H1 (cell line): ENCODE data around the gene LRRC40. TPM values are rescaled to one million over a fixed set of nuclear protein-coding genes. Genes with fewer than 3 reads are reported as not detected.

ENCODE experiments used
- CTCF ChIA-PET: fragments of 300-600 bp; sonication (Branson Sonifier 250); formaldehyde crosslinking; loops from one replicate; lab custom pipeline; 2021; ENCODE audit not compliant: partially characterized antibody; lab: Charles Lee
- POLR2A ChIA-PET: fragments of 300-600 bp; sonication (Branson Sonifier 250); formaldehyde crosslinking; loops from one replicate; lab custom pipeline; 2021; ENCODE audit warnings: inconsistent platforms; ENCODE audit not compliant: partially characterized antibody; lab: Charles Lee
- DNase-seq, 2 experiments: peaks; one replicate each; pipeline versions ENCODE4 v3.0.0 to v3.0.0-alpha.2; 2010 to 2022; ENCODE audit warnings: low spot score in 2 of 2, low read depth in 1 of 2, mixed read lengths in 1 of 2
- FAIRE-seq: peaks from 2 replicates; lab custom pipeline; 2011; peaks lifted over from hg19 to GRCh38; lab: Jason Lieb, UNC
- H2AFZ ChIP-seq: 2 replicates; pipeline ENCODE4 v1.8.1; 2012; ENCODE audit warnings: low read length, inconsistent platforms
- H2AK5ac ChIP-seq: 2 replicates; pipeline ENCODE4 v1.6.1; 2013; ENCODE audit warnings: low read depth, low read length
- H2BK120ac ChIP-seq: replicated peaks from 2 replicates; pipeline ENCODE3; 2013; ENCODE audit warnings: low read depth, low read length, inconsistent platforms
- H2BK12ac ChIP-seq: 2 replicates; pipeline ENCODE4 v1.6.1; 2013; ENCODE audit warnings: low read depth, low read length
- H2BK15ac ChIP-seq: 2 replicates; pipeline ENCODE4 v1.6.1; 2013; ENCODE audit warnings: low read length
- H2BK20ac ChIP-seq: 2 replicates; pipeline ENCODE4 v1.6.1; 2013; ENCODE audit warnings: low read length
- H2BK5ac ChIP-seq: 2 replicates; pipeline ENCODE4 v1.6.1; 2013; ENCODE audit warnings: low read depth, low read length
- H3K14ac ChIP-seq: 2 replicates; pipeline ENCODE4 v1.6.1; 2013; ENCODE audit warnings: inconsistent platforms; ENCODE audit not compliant: insufficient read length
- H3K18ac ChIP-seq: 2 replicates; pipeline ENCODE4 v1.6.1; 2013; ENCODE audit warnings: low read length; ENCODE audit errors: extremely low read depth
- H3K23ac ChIP-seq: 2 replicates; pipeline ENCODE4 v1.6.1; 2013; ENCODE audit warnings: inconsistent platforms; ENCODE audit not compliant: insufficient read length
- H3K23me2 ChIP-seq: 2 replicates; pipeline ENCODE4 v1.6.1; 2013; ENCODE audit warnings: low read depth, low read length
- H3K27ac ChIP-seq: 2 replicates; pipeline ENCODE4 v1.6.1; 2011; ENCODE audit warnings: low read depth, low read length, inconsistent platforms
- H3K27me3 ChIP-seq, 4 experiments: replicated peaks in 1 of 4; 1 replicate in 1 of 4; 2 replicates in 3 of 4; pipeline versions ENCODE4 v1.6.1 to v1.8.1; 2011 to 2013; ENCODE audit warnings: low read length in 3 of 4, mild to moderate bottlenecking in 3 of 4, inconsistent platforms in 2 of 4, mixed read lengths in 2 of 4, moderate library complexity in 1 of 4; ENCODE audit not compliant: control insufficient read depth in 3 of 4, insufficient read depth in 3 of 4; ENCODE audit errors: extremely low read depth in 1 of 4
- H3K36me3 ChIP-seq, 4 experiments: 2 replicates each; pipeline versions ENCODE4 v1.6.1 to v1.8.1; 2011 to 2013; ENCODE audit warnings: mild to moderate bottlenecking in 4 of 4, low read length in 3 of 4, moderate library complexity in 2 of 4, control low read depth in 1 of 4, inconsistent platforms in 1 of 4; ENCODE audit not compliant: insufficient read depth in 4 of 4, control insufficient read depth in 2 of 4
- H3K4ac ChIP-seq: replicated peaks from 2 replicates; pipeline ENCODE3; 2013; ENCODE audit warnings: low read length, low read depth, mixed read lengths, inconsistent platforms; ENCODE audit not compliant: insufficient read length
- H3K4me1 ChIP-seq, 4 experiments: replicated peaks in 1 of 4; 1 replicate in 1 of 4; 2 replicates in 3 of 4; pipeline versions ENCODE4 v1.6.1 to v1.8.1; 2011 to 2013; ENCODE audit warnings: low read length in 3 of 4, inconsistent platforms in 2 of 4, mixed read lengths in 1 of 4; ENCODE audit not compliant: insufficient read depth in 4 of 4, control insufficient read depth in 3 of 4
- H3K4me2 ChIP-seq, 2 experiments: 2 replicates each; pipeline versions ENCODE4 v1.6.1 to v1.8.1; 2011 to 2013; ENCODE audit warnings: low read depth in 2 of 2, low read length in 2 of 2, control low read depth in 1 of 2, inconsistent platforms in 1 of 2, mild to moderate bottlenecking in 1 of 2; ENCODE audit not compliant: insufficient read depth in 1 of 2
- H3K4me3 ChIP-seq, 4 experiments: fragments of 200-600, 300-600 bp in 1 of 4; sonication (generic), shearing (Covaris generic), sonication (Bioruptor Twin) in 1 of 4; 2 replicates each; pipeline versions ENCODE4 v1.5.1 to v1.8.1; 2011 to 2016; ENCODE audit warnings: low read length in 4 of 4, low read depth in 3 of 4, control low read depth in 2 of 4, inconsistent platforms in 2 of 4, mild to moderate bottlenecking in 2 of 4, mixed read lengths in 1 of 4, moderate library complexity in 1 of 4; ENCODE audit not compliant: insufficient read depth in 2 of 4; ENCODE audit errors: extremely low read depth in 1 of 4
- H3K56ac ChIP-seq: replicated peaks from 2 replicates; pipeline ENCODE3; 2013; ENCODE audit warnings: low read depth, mild to moderate bottlenecking, mixed read lengths, low read length, inconsistent platforms; ENCODE audit not compliant: insufficient read length
- H3K79me1 ChIP-seq: 2 replicates; pipeline ENCODE4 v1.6.1; 2013; ENCODE audit warnings: low read depth, low read length, control low read depth
- H3K79me2 ChIP-seq, 2 experiments: 2 replicates each; pipeline versions ENCODE4 v1.6.1 to v1.8.1; 2012 to 2013; ENCODE audit warnings: low read length in 2 of 2, mild to moderate bottlenecking in 2 of 2, inconsistent platforms in 1 of 2; ENCODE audit not compliant: insufficient read depth in 2 of 2, control insufficient read depth in 1 of 2
- H3K9ac ChIP-seq, 4 experiments: replicated peaks in 1 of 4; 1 replicate in 1 of 4; 2 replicates in 3 of 4; pipeline versions ENCODE4 v1.6.1 to v1.8.1; 2011 to 2013; ENCODE audit warnings: low read depth in 3 of 4, low read length in 3 of 4, control low read depth in 2 of 4, mild to moderate bottlenecking in 2 of 4, moderate library complexity in 2 of 4, inconsistent platforms in 1 of 4; ENCODE audit errors: extremely low read depth in 1 of 4
- H3K9me3 ChIP-seq, 2 experiments: 2 replicates each; pipeline versions ENCODE4 v1.6.1 to v1.8.1; 2012 to 2013; ENCODE audit warnings: mild to moderate bottlenecking in 2 of 2, moderate library complexity in 2 of 2, control low read depth in 1 of 2, inconsistent platforms in 1 of 2, low read depth in 1 of 2, low read length in 1 of 2, mixed read lengths in 1 of 2; ENCODE audit not compliant: insufficient read depth in 2 of 2
- H4K20me1 ChIP-seq, 2 experiments: replicated peaks in 1 of 2; 2 replicates each; pipeline versions ENCODE3 to v1.8.1; 2011 to 2013; ENCODE audit warnings: inconsistent platforms in 2 of 2, low read length in 2 of 2, mild to moderate bottlenecking in 1 of 2; ENCODE audit not compliant: insufficient read depth in 2 of 2, control insufficient read depth in 1 of 2
- H4K5ac ChIP-seq: 2 replicates; pipeline ENCODE4 v1.6.1; 2013; ENCODE audit warnings: low read length, low read depth, mixed read lengths, inconsistent platforms; ENCODE audit not compliant: insufficient read length
- H4K8ac ChIP-seq: 2 replicates; pipeline ENCODE4 v1.8.0; 2013; ENCODE audit warnings: mild to moderate bottlenecking, moderate library complexity, low read length, inconsistent platforms; ENCODE audit not compliant: insufficient read depth; ENCODE audit errors: extremely low read depth
- H4K91ac ChIP-seq: replicated peaks from 2 replicates; pipeline ENCODE3; 2013; ENCODE audit warnings: low read length, mixed read lengths, inconsistent platforms; ENCODE audit not compliant: insufficient read length
- EGR1 ChIP-seq: IDR thresholded peaks from 2 replicates; pipeline ENCODE4 v1.6.1; 2011; ENCODE audit warnings: low read depth, low read length, borderline replicate concordance
- NRF1 ChIP-seq: IDR thresholded peaks from 2 replicates; pipeline ENCODE4 v1.6.1; 2011; ENCODE audit warnings: mild to moderate bottlenecking, low read depth, low read length, improper control_type of control experiment
- POLR2A ChIP-seq, 2 experiments: IDR thresholded peaks; 1 replicate in 1 of 2; 2 replicates in 1 of 2; pipeline ENCODE4 v1.6.1; 2011; ENCODE audit warnings: low read depth in 2 of 2, low read length in 2 of 2, mild to moderate bottlenecking in 2 of 2; ENCODE audit errors: control extremely low read depth in 1 of 2
- RFX5 ChIP-seq: IDR thresholded peaks from 2 replicates; pipeline ENCODE4 v1.6.1; 2011; ENCODE audit warnings: low read depth, low read length, improper control_type of control experiment, borderline replicate concordance
- SIN3A ChIP-seq, 2 experiments: IDR thresholded peaks in 1 of 2; conservative IDR thresholded peaks in 1 of 2; 2 replicates each; pipeline ENCODE4 v1.6.1; 2011 to 2012; ENCODE audit warnings: low read length in 2 of 2, improper control_type of control experiment in 1 of 2, low read depth in 1 of 2, mild to moderate bottlenecking in 1 of 2
- WGBS, 2 experiments: shearing (Covaris generic) in 1 of 2; methylation state at CpG; one replicate each; pipeline versions ENCODE4 v1.1.6 to v1.1.7; 2013 to 2015; ENCODE audit warnings: low lambda C conversion rate in 2 of 2, mixed read lengths in 2 of 2, inconsistent platforms in 1 of 2, low coverage in 1 of 2, missing lambda C conversion rate in 1 of 2; ENCODE audit not compliant: insufficient replicate concordance in 2 of 2, insufficient coverage in 1 of 2, insufficient read length in 1 of 2; ENCODE audit errors: extremely low coverage in 1 of 2, missing lambda C conversion rate in 1 of 2; 5-methylcytosine and 5-hydroxymethylcytosine counted together
- long read RNA-seq, 2 experiments: library from RNA in 1 of 2; library from capped mRNA in 1 of 2; stranded (forward); transcript quantifications; one replicate each; pipeline ENCODE4 v2.0.0, GENCODE V29; 2021; ENCODE audit warnings: inconsistent platforms in 1 of 2
- polyA minus RNA-seq, 3 experiments: library from RNA; depleted of rRNA, polyadenylated mRNA; stranded (reverse); fragments of >200 nt; gene quantifications; 1 replicate in 2 of 3; 2 replicates in 1 of 3; pipeline ENCODE4 v1.2.3, GENCODE V29; 2011
- polyA plus RNA-seq, 7 experiments: library from polyadenylated mRNA; depleted of rRNA in 3 of 7; stranded (reverse) in 5 of 7; unstranded in 2 of 7; fragments of >200 nt in 5 of 7; fragments of 200-250 nt in 2 of 7; gene quantifications; 1 replicate in 5 of 7; 2 replicates in 1 of 7; 4 replicates in 1 of 7; pipeline versions ENCODE4 v1.2.1 to v1.2.3, GENCODE V29; 2011 to 2013; ENCODE audit warnings: missing spikeins in 2 of 7, mixed read lengths in 2 of 7
- total RNA-seq: library from RNA; stranded (reverse); fragmentation: NEBNext Ultra II Directional; extraction: Animal tissue kit (Norgen Biotek cat#: 25700); gene quantifications from 2 replicates; pipeline ENCODE4 v1.2.1, GENCODE V29; 2021
- TF ChIP-seq, protein P1 (sequence below): IDR thresholded peaks from 2 replicates; pipeline ENCODE4 v1.6.1; 2012; ENCODE audit warnings: low read length, inconsistent platforms

LRRC40 gene
- 30.8 and 31.3 TPM in 2 replicates for total RNA-seq
- polyA plus RNA-seq (2011; rRNA removed), result 8.2 and 13.4 TPM in 2 replicates
- polyA plus RNA-seq (2011; cell fraction: cytosol; rRNA removed), result 20.3 TPM
- 4.0 TPM for polyA plus RNA-seq (2011; cell fraction: nucleus; rRNA removed)
- polyA plus RNA-seq (2012, experiment 1 of 2), result 11.8 to 21.4 TPM (median 13.1 TPM) in 4 replicates
- 2.1 TPM for polyA plus RNA-seq (2012, experiment 2 of 2)
- 30.6 TPM for polyA plus RNA-seq (2013, experiment 1 of 2)
- 28.1 TPM for polyA plus RNA-seq (2013, experiment 2 of 2)
- polyA minus RNA-seq (2011; rRNA and poly(A)+ RNA removed), result 12.5 and 17.3 TPM in 2 replicates
- polyA minus RNA-seq (2011; cell fraction: cytosol; rRNA and poly(A)+ RNA removed), result 12.6 TPM
- polyA minus RNA-seq (2011; cell fraction: nucleus; rRNA and poly(A)+ RNA removed), result 14.1 TPM
- long read RNA-seq, experiment 1, transcript LRRC40-201 (15 exons, 2,884 nt), result major isoform, 18 of 42 reads
- long read RNA-seq, experiment 1, partial matches to known transcripts, result 11 of 42 reads
- long read RNA-seq, experiment 1, other reads (novel, unspliced or antisense), result 13 of 42 reads
- long read RNA-seq, experiment 2, transcript LRRC40-201 (15 exons, 2,884 nt), result major isoform, 44 of 56 reads
- long read RNA-seq, experiment 2, partial matches to known transcripts, result 3 of 56 reads
- long read RNA-seq, experiment 2, other reads (novel, unspliced or antisense), result 9 of 56 reads

DNA sequence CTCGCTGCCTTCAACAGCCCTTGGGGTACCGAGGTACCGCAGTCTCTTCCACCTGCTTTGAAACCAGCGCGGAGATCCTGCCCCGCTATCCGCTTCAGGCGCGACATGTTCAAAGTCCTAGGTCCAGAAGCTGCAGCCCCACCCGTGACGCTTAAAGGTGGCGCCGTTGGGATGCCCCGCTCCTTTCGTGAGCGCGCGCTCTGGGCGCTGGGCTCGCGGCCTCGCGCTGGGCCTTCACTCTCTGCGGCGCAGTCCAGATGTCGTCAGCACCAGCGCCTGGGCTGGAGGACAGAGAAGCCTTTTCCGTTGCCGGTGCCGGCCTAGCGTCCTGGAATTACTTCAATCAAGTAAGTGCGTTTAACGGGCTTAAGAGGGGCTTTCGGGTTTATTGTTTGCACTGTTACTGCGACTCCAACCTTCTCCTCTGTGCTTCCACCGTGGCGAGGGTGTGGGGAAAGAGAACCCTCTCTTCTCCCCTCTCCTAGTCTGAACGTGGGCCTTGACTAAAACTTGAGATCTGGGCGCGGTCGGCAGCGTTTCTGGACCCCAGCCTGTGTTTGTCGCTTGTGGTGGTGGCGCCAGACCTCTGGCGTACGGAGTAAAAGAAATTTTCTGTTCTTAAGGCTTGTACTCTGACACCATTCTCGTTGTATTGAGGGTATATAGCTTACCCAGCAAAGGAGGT is at the start of gene LRRC40:
TSS of gene LRRC40 (minus strand) at position 146 of the 685 bp plus-strand sequence. CDS start at position 107, 39 bp downstream.
- Histone ChIP-seq H3K79me1 (peaks cover 4% of the 10 kb centered on the region; the same call in 1 of the 2 replicates), H2AFZ (peak within 1 kb of the TSS; percentile 95), H3K36me3 (peaks cover 0 to 8% (median 1%) of the 10 kb centered on the region in 4 experiments; a peak in 3 of 8 replicates), H3K18ac (peak within 1 kb of the TSS; percentile 92; the same call in 1 of the 2 replicates), H2BK12ac (peak within 1 kb of the TSS; percentile 95; the same call in 1 of the 2 replicates), H3K27me3 (no peaks in the 10 kb centered on the region), H4K91ac (no peak within 1 kb of the TSS), H2AK5ac (no peak within 1 kb of the TSS), H3K23ac (no peak within 1 kb of the TSS), H4K8ac (peak within 1 kb of the TSS; percentile 98; the same call in 1 of the 2 replicates), H3K56ac (peak within 1 kb of the TSS; percentile 70), H2BK15ac (no peak within 1 kb of the TSS), H4K20me1 (no peaks in the 10 kb centered on the region), H3K9me3 (no peaks in the 10 kb centered on the region), H3K4me1 (peaks cover 0 to 3% (median 0%) of the 10 kb centered on the region in 4 experiments; a peak in 1 of 7 replicates), H2BK5ac (peak within 1 kb of the TSS; percentile 98), H3K4me3 (peak within 1 kb of the TSS; percentile 84 to 99 (median 95)), H3K14ac (no peak within 1 kb of the TSS), H4K5ac (peak within 1 kb of the TSS; percentile 68), H3K27ac (peak within 1 kb of the TSS; percentile 91), H3K4me2 (peak within 1 kb of the TSS; percentile 72 to 81), H3K4ac (peak within 1 kb of the TSS; percentile 75), H2BK20ac (no peak within 1 kb of the TSS), H3K79me2 (peaks cover 13 to 94% of the 10 kb centered on the region in 2 experiments), H2BK120ac (no peak within 1 kb of the TSS), H3K9ac (peak within 1 kb of the TSS; percentile 79 to 100 (median 97)), H3K23me2 (0 out of 2 replicates have a peak, but pooled peaks cover 1% of the 10 kb centered on the region)
- ChIA-PET CTCF (interaction anchor here (1.1 to 1.9 kb wide), 2 partner anchors 11 to 21 kb away, joined by 3 to 7 read pairs; no protein-coding TSS in a partner anchor), POLR2A (interaction anchor here (0.7 to 8.5 kb wide), 8 partner anchors 11 to 208 kb away, joined by 3 to 67 read pairs (median 4); partner anchors contain the start of genes ANKRD13C, CTH and SRSF11)
- DNase-seq (peak; percentile 82 to 98), FAIRE-seq (peak; percentile 48)
- 1% methylated on average over 47 of the region's 47 CpGs; no CpG with 5 or more reads in 1 of the 2 experiments for WGBS, 2 experiments
- TF ChIP-seq EGR1 (no peak), NRF1 (no peak), POLR2A (IDR thresholded peaks at IDR 0.05; ENCODE audit: control extremely low read depth in 1 of 2, low read depth in 2 of 2, low read length in 2 of 2) (peak; percentile 69 to 93), RFX5 (no peak), SIN3A (conservative IDR thresholded peaks at IDR 0.05 in 1 of 2, IDR thresholded peaks at IDR 0.05 in 1 of 2; ENCODE audit: low read depth in 1 of 2, low read length in 2 of 2) (peak in 1 of 2 experiments; percentile 94; a peak in 2 of 4 replicates)
- TF ChIP-seq, protein P1, sequence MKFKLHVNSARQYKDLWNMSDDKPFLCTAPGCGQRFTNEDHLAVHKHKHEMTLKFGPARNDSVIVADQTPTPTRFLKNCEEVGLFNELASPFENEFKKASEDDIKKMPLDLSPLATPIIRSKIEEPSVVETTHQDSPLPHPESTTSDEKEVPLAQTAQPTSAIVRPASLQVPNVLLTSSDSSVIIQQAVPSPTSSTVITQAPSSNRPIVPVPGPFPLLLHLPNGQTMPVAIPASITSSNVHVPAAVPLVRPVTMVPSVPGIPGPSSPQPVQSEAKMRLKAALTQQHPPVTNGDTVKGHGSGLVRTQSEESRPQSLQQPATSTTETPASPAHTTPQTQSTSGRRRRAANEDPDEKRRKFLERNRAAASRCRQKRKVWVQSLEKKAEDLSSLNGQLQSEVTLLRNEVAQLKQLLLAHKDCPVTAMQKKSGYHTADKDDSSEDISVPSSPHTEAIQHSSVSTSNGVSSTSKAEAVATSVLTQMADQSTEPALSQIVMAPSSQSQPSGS, result no peak
